K562 (cell line): ENCODE results near the gene SHISAL1.

ENCODE experiments used
- CUX1 ChIP-seq: fragments of 200-800 bp; sonication (Bioruptor generic); IDR thresholded peaks from 2 replicates; pipeline ENCODE4 v1.6.1; 2016; ENCODE audit warnings: missing genetic modification characterization, missing compliant biosample characterization
- HMBOX1 ChIP-seq: sonication (generic); IDR thresholded peaks from 2 replicates; pipeline ENCODE4 v1.6.1; 2016
- JUND ChIP-seq, 2 experiments: IDR thresholded peaks; 2 replicates in 1 of 2; 3 replicates in 1 of 2; pipeline ENCODE4 v1.6.1; 2011; ENCODE audit warnings: borderline replicate concordance in 2 of 2, low read depth in 2 of 2, low read length in 2 of 2, improper control_type of control experiment in 1 of 2, missing biosample characterization in 1 of 2, missing genetic modification characterization in 1 of 2, missing genetic modification reagents in 1 of 2
- MAX ChIP-seq: sonication (generic); formaldehyde crosslinking; IDR thresholded peaks from 2 replicates; pipeline ENCODE4 v1.9.0; 2022; ENCODE audit warnings: mild to moderate bottlenecking, missing genetic modification reagents
- POLR2A ChIP-seq: fragments of 450-650 bp; conservative IDR thresholded peaks from 2 replicates; pipeline ENCODE4 v1.6.1; 2016
- ZC3H4 ChIP-seq: sonication (generic); formaldehyde crosslinking; IDR thresholded peaks from 2 replicates; pipeline ENCODE4 v1.9.0; 2021; ENCODE audit warnings: missing genetic modification reagents, borderline replicate concordance
- ZZZ3 ChIP-seq: fragments of 450-650 bp; IDR thresholded peaks from 2 replicates; pipeline ENCODE4 v1.6.1; 2016; ENCODE audit warnings: antibody characterized with exemption, mild to moderate bottlenecking, moderate library complexity

- TF ChIP-seq POLR2A (no peak), JUND (IDR thresholded peaks at IDR 0.05; ENCODE audit: borderline replicate concordance, low read depth, low read length) (no peak), JUND (tag; IDR thresholded peaks at IDR 0.05; ENCODE audit: borderline replicate concordance, low read depth, low read length) (no peak), CUX1 (CRISPR knock-in tag) (no peak), HMBOX1 (no peak), ZZZ3 (no peak), MAX (CRISPR knock-in tag) (no peak), ZC3H4 (CRISPR knock-in tag) (no peak)
These were observed 39.8 kb upstream of the SHISAL1 start for GRCh38 chr22:44352378-44353035.
